Stimulated activated CD4-positive, alpha-beta T cell treated with anti-CD3 and anti-CD28 coated beads, Interleukin-15, amount 100 ng/mL, for 1 hour (primary cell): Measurements from ENCODE around the gene NPDC1.
"Not testable (repeated sequence)": the region's sequence is repeated elsewhere in the genome, so short reads cannot be mapped to it uniquely, and the experiment has no call there.

Experiments
- DNase-seq, 2 donors: peaks; one replicate each; pipeline ENCODE4 v3.0.0-alpha.2; 2020; ENCODE audit warnings: low read depth in 1 of 2, low spot score in 1 of 2

The NPDC1 gene

DNA sequence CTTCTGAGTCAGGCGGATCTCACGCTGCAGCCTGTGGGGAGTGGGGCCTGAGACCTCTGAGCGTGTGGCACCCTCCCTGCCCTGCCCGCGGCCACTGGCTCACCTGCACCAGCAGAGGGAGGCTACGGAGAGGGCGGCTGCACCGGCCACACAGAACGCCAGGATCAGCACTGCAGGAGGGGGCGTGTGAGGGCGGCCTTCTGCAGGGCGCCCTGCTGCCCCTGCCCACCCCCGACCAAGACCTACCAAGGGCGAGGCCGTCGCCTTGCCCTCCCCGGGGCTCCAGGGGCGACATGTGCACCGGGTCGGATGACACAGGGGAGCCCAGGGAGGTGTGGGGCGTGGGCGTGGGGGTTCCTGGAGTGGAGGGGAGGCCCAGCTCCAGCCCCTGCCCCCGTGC is 5.4 kb downstream of the NPDC1 start:
- no peak for DNase-seq

DNA sequence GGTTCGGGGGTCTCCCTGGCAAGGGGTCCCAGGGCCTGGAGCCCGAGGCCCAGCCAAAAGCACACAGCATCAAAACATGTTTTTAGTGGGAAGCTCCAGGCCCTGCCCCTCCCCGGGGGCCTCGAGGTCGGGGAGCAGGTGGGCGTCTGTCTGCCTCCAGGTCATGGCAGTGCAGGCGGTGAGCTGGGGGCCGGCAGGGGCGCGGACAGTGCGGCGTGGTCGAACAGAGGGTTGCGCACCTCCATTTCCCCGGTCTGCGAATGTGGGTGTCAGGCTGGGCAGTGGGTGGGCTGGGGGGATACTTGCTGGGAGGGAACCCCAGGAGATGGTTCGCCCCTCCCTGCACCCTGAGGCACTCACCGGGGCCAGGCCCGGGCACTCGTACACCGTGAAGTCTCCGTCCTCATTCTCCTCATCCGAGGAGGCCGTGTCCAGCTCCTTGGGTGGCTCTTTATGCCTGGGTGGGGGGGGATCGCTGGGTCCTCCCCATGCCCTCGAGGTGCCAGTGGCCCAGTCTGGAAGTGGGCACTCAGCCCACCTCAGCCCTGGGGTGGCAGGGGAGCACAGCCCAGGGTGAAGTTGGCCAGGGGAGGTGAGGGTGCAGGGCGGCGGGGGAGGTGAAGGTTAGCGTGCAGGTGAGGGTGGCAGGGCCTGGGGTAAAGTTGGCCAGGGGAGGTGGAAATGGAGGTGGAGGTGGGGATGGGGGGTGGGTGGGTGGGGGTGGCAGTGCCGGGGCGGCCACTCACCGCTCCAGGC is 6.2 kb downstream of the NPDC1 start:
- no peak for DNase-seq

DNA sequence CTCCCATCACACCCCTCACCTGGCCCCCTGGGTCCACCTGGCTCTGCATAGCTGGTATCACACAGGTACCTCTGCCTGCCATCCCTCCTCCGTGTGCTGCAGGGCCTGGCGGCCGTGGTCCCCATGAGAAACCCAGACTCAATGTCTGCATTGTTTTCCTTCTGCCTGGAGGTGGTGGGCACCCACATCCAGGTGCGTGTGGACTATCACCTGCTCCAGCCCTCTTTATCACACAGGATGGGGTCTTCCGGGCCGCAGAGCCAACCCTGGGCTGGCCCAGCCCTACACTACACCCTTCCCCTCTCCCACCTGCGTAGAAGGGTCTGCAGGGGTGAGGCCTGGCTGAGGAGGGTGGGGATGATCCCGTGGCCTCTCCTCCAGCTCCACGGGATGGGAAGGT is 7.1 kb downstream of the NPDC1 start:
- DNase-seq = no peak

DNA sequence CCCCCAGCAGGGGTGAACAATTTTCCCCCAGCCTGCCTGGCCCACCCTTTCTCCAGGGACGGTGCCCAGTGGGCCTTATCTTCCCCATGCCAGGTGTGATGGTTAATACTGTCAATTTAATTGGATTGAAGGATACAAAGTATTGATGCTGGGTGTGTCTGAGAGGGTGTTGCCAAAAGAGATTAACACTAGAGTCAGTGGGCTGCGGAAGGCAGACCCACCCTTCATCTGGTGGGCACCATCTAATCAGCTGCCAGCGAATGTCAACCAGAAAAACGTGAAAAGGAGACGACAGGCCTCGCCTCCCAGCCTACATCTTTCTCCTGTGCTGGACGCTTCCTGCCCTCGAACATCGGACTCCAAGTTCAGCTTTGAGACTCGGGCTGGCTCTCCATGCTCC is 8.5 kb downstream of the NPDC1 start:
- no peak for DNase-seq

DNA sequence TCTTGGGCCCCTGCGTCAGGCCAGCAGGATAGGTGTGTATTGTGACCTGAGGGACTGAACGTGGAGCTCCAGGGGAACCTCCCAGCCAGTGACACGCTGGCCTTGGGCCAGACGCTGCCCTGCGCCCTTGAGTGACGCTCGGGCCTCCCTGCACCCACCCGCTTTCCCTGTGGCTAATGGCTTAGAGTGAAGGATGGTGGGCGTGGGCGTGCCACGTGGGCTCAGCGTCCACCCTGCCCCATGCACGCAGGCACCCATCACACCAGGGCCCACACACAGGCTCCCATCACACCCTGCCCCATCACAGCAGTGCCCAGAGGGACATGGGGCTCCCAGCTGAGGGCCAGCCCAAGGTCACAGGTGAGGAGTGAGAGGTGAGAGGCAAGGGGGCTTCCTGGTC is 8.9 kb downstream of the NPDC1 start:
- no peak for DNase-seq

DNA sequence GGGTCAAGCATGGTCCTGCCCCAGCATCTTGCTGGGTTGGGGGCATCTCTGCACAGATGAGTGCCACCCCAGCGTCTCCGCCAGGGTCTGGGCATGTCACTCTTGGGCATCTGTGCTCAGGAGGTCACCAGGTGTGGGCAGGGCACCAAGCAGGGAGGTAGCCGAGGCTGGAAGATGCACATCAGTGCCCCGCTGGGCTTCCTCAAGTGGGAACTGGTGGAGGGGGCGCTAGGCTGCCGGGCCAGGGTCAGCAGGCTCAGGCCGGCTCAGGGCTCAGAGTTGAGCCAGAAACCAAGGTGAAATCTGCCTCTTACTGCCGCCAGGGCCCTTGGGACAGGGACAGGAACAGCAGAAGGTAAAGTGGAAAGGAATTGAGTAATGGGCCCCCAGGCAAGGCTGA is 10.0 kb downstream of the NPDC1 start:
- DNase-seq = no peak

DNA sequence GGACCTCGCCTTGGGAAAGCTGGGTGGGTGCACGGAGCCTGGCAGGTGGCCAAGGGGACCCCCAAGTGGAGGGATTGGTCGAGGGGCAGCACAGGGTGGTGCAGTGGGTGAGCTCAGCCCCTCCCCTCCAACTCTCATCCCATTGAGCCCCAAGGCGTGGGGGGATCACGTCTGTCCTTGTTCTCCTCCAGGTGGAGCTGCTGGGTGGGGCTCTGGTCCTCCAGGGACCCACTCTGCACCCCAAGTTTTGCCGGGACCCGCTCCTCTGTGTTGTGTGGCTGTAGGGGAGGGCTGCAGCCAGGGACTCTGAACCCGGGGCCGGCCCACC is 10.5 kb downstream of the NPDC1 start:
- no peak for DNase-seq

DNA sequence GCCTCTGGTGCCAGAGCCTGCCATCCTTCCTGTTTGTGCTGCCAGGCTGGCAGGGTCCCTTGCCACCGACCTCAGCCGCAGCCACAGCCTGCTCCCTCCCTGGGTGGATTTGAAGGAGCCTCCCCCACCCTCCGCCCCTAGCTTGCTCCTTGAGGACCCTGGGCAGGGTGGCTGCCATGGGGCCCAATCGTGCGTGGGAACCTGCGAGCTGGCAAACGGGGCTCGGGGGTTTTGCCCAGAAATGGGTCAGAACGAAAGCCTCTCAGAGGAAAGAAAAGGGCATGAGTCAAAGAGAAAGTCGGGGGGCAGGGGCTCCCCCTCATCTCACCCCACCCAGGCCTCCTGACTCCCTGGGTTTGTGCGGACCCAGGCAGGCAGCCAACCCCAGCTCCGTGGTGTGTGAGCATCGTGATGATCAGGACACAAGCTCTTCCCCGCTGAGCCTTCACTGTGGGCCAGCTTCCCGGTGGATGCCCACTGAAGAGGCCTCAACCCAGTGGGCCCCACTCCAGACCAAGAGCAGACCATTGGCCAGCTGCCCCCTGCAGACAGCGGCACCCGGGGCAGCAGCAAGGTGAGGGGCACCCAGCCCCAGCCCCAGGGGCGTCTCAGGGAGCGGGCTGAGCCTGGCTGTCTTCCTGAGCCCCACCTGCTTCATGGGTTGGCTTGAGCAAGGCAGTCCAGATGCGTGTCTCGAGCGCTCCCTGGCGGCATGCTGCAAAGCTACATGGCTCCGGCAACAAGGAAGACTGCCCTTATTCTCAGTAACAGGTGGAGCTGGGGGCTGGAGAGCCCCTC is 11.1 kb downstream of the NPDC1 start:
- peak; percentile 72 to 81 for DNase-seq

DNA sequence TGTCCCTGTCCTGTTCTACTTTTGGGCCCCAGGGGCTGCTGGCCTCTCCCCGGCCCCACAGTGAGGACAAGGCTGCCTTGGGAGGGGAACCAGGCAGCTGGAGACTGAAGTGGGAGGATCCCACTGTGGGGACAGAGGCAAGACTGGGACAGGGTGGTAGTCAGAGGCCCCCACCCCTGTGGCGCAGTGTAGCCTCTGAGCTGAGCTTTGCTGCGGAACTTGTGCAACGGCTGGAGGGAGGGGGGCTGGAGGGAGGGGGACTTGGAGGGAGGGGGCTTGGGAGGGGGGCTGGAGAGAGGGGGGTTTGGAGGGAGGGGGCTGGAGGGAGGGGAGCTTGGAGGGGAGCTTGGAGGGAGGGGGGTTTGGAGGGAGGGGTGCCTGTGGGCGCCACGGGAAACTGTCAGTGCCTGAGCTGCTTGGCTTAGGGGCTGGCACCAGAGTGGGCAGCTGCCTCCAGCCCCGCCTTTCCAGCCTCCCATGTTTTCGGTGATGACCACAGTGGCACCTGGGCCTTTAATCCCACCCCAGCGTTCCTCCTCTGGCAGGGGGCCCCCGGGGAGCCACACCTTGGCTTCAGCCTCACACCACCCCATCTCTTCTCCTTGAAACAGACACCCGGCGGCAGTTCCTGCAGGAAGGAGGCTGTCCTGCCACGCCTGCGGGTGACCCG is 11.8 kb downstream of the NPDC1 start:
- no peak for DNase-seq

DNA sequence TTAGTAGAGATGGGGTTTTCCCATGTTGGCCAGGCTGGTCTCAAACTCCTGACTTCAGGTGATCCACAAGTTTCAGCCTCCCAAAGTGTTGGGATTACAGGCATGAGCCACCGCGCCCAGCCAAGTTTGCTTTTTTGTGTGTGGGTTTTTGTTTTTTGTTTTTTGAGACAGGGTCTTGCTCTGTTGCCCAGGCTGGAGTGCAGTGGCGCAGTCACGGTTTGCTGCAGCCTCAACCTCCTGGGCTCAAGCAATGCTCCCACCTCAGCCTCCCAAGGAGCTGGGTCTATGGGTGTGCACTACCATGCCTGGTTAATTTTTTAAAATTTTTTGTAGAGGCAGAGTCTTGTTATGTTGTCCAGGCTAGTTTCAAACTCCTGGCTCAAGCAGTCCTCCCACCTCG is 12.5 kb downstream of the NPDC1 start:
- DNase-seq = not testable (repeated sequence)

DNA sequence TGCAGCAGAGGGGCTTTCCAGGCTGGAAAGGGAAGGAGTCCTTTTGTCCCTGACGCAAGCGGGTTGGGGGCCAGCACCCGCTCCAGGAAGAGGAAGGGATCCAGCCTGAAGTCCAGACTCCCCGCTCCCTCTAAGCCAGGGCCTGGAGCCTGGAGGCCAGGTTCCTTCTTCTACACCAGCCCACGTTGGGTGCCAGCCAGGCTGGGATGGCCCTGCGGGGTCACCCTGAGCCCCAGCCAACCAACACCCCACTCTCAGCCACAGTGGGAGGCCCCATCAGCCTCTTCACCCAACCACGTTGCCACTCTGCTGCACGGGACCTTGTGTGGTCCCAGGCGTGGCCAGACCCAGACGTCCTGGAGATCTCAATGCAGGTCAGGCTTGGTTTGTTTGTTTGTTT is 13.1 kb downstream of the NPDC1 start:
- no peak for DNase-seq

DNA sequence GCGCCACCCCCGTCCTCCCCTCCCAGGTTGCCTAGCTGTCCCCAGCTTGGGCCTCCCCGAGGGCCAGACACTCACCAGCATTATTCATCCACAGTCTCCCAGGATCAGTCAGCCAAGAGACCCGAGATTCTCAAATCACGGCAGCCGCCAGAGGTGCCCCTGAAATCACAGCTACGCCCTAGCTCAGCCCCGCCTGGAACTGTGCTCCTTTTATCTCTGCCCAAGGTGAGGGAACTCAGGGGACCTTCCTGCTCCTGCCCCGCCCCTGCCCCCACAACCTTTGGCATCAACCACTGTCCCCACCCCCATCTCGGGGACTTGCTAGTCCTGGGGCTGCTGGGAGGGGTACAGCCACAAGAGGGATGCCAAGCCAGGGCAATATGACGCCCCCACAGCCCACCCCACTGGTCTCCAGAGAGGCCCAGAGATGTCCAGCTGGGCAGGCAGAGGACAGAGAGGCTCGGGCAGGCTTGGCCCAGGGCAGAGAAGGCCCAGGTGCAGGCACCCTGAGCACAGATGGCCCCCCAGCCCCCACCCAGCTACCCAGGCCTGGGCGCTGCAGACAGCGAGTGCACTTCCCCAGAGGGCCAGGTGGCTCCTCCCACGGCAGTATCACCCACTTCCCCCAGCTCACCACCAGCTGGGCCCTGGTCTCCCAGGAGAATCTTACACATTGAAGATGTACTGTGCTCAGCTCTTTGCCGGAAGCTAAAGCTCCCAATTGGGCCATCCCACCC is 13.9 kb downstream of the NPDC1 start, which contains the start of gene FUT7:
Gene FUT7 (minus strand): TSS at position 185 of the 737 bp plus-strand sequence. CDS start 97 bp downstream, at position 88.
- DNase-seq = no peak

DNA sequence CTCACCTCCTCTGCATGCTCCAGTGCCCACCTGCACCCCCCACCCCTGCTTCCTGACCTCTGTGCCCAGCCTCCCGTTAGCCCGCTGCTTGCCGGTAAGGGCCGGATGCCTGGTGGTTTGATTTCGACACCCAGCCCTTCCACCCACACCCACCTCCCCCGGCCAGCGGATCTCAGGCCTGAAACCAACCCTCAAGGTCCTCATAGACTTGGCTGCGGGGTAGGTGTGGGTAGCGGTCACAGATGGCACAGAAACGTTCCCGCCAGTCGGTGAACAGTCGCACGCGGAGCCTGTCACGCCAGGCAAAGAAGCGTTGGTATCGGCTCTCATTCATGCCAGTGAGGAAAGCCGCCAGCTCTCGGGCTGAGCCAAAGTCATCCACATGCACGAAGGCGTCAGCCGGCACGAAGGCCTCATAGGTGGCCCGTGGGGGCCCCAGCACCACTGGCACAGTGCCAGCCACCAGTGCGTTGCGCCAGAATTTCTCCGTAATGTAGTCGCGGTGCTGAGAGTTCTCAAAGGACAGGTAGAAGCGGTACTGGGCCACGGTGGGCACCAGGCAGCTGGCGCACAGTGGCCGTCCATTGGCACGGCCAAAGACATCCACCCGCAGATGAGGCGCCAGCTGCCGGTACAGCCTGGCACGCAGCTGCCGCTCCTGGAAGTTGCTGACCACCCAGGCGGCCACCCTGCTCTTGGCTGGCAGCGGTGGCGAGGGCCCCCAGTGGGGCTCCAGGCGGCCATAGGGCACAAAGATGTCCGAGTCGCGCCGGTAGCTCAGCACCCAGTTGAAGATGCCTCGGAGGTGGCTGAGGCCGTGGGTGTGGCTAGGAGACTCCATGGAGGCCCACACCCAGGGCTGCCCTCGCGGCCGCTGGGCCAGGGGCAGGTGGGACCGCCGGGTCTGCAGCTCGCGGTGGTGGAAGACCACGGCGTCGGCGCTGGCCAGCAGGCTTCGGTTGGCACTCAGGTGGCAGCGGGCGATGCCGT is 15.1 kb downstream of the NPDC1 start:
- DNase-seq = no peak

DNA sequence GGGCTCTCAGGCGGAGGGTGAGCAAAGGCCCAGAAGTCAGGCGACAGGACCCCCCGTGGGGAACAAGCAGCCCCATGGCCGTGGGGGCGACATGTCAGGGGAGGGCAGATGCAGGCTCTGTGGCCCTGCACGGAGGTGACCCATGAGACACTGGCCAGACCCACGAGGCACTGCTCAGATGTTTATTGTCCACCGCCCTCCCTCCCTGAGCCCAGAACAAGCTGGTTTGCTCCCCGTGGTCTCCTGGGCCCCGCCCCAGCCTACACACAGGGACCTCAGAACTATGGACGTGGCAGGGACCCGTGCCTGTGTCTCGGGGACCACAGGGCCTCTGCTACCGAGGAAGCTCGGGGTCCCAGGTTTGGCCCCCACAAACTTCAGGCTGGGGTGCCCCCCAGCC is 16.0 kb downstream of the NPDC1 start:
- no peak for DNase-seq

DNA sequence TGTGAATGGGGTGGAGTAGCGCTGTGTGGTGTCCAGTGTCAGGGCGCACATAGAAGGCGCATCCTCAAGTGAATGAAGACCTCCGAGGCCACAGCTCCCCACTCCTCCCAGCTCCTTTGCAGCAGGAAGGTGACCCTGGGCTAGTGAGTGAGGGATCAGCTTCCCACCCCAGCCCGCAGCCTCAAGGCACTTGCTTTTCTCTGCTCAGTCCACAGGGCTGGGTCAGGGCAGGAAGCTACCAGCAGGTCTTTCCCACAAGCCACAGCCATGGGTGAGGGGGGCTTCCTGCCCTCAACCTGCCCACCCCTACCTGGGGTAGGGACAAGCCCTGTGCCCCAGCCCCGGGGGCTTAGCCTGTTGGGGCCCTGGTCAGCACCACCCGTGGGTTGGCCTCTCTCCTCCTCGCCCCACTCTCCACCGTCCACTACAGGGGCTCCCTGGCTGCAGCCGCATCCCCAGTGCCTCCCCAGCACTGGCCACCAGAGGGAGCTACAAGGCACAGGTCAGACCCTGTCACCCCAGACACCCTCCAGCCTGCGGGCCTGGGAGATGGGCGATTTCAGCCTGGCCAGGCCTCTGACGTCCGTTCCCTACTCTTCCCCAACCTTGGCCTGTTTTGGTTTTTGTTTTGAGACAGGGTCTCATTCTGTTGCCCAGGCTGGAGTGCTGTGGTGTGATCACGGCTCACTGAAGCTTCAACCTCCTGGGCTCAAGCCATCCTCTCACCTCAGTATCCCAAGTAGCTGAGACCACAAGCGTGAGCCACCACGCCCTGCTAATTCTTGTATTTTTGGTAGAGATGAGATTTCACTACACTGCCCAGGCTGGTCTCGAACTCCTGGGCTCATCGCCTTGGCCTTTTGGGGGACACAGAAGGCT is 16.7 kb downstream of the NPDC1 start:
- peak; percentile 43 to 65 for DNase-seq

DNA sequence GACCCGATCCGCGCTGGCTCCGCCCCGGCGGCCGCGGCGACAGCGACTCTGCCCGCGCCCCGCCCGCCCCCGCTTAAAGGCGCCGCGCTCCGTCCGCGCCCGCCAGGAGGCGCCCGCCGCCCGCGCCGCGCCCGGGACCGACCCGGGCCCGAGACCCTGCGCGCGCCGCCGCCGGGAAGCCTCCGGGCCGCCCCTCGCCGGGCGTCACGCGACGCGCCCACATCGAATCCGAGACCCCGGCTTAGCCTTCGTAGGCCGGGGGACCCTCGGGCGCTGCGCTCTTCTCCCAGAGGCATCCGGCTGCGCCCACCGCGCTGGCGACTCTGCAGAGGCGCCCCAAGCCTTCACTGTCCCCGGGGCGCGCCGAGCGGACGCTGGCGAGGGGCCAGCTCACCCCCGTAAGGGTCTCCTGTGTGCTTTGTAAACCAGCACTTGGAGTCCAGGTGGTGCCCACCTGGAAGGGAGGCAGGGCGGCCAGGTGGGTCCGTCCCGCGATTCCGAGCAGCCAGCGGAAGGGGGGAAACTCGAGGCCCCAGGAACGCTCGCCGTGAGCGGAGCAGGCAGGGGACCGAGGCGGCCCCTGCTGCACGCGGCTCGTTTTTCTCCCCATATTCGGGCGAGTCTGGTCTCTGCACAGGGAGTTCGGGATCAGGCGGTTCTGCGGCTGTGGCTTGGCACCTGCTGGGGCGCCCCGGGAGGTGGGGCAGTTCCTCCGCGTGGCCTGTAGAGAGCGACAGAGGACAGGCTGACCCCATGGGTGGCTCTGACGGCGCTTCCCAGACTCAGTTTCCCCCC is 17.5 kb downstream of the NPDC1 start:
- DNase-seq = peak; percentile 54 to 59

DNA sequence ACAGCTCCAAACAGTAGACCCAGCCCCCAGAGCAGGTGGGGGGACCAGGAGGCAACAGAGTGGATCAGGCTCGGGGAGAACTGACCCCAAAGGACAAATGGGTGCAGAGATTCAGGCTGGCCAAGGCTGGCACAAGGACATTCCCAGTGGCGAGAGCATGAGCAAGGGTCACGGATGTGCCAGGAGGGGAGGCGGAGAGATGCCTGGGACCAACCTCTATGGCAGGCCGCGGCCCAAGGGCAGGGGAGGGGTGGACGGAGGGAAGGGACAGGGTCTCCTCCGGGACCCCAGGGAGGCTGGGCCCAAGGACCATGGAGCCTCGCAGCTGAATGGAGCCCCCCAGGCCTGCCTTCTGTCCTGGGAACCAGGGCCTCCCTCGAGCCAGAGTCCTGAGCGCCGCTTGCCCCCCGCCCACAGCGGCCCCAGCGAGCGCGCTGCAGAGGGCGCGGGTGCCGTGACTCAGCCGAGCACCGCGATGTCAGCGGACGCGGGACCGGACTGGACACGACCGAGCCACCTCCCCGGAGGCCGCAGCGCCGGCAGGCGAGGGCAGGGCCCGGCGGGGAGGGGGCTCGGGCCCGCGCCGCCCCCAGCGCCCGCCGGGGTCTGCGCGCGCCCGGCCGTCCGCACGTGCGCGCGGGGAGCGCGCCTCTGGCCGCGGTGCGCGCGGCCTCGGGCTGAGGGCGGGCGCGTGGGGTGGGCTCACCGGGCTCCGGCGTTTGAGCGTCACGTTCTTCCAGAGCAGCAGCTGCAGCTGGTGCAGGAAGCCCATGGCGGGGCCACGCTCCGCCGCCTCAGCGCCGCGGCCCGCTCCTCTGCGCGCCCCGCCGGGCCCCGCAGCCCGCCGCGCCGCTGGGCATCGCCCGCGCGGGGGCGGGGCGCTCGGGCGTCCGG is 18.4 kb downstream of the NPDC1 start, which contains the start of gene ABCA2:
Gene ABCA2 (minus strand): TSS at position 869 of the 894 bp plus-strand sequence. CDS start 97 bp downstream, at position 772.
- DNase-seq = no peak
